ENCODE measurements around the gene RASSF1. TPM values are rescaled to one million over a fixed set of nuclear protein-coding genes. Genes with fewer than 3 reads are reported as not detected.

RASSF1 gene
- total and polyA plus RNA-seq, 2 of the 8 experiments (the other 6 are each of a cell fraction or from before 2014, with no cell fraction given) = 10.3 to 15.7 TPM

DNA sequence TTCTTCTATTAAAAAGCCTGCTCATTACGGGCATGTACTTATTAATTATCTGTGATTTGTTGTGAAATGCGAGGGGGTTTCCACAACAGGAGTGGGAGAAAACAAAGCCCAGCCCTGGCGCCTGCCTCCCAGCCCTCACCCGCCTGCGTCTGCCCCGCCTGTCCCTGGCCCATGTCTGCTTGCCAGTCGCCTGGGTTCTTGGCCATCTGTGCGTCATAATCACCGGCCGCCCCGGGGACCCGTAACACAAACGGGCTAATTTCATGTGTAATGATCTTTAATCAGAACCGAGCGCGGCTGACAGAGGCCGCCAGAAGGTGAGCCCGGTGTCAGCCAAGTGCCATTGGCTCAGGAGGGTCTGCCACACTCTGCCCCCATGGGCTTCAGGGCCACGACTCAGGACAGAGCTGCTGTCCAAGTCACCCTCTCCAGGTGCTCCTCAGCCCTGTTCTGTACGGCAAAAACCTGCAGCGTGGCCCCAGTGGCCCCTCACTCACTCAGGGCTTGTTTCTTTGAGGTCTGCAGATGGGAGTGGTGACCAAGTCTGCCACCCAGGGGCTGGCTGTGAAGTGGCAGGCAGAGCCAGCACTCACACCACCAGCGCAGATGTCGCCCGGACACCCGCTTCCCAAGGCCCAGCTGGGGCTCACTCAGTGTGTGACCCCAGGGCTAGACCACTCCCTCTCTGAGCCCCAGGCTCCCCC lies 47.5 kb upstream of the RASSF1 start:
- H3K4me1 ChIP-seq (replicated peaks in 1 of 4; ENCODE audit: control insufficient read depth in 3 of 4, insufficient read depth in 4 of 4, low read length in 3 of 4) = peaks cover 0 to 2% (median under 1%) of the 10 kb centered on the region in 4 experiments; a peak in 3 of 7 replicates
- WGBS, 2 experiments (ENCODE audit: extremely low coverage in 1 of 2, insufficient coverage in 1 of 2, insufficient read length in 1 of 2, insufficient replicate concordance in 2 of 2, low coverage in 1 of 2, low lambda C conversion rate in 2 of 2, missing lambda C conversion rate in 1 of 2) = 90% methylated on average over 25 of the region's 25 CpGs; no CpG with 5 or more reads in 1 of the 2 experiments
- H2AK5ac ChIP-seq (ENCODE audit: low read depth, low read length) = no peak overlapping the region
- H3K4me2 ChIP-seq (ENCODE audit: insufficient read depth in 1 of 2, low read depth in 2 of 2, low read length in 2 of 2) = no peak overlapping the region
- FAIRE-seq (no peak), DNase-seq (ENCODE audit: low read depth in 1 of 2, low spot score in 2 of 2) (peak in 1 of 2 experiments; percentile 67)
- ChIA-PET POLR2A (ENCODE audit: partially characterized antibody) (no interaction called here), CTCF (ENCODE audit: partially characterized antibody) (interaction anchor here (0.7 to 9.3 kb wide), 15 partner anchors 9 to 183 kb away, joined by 3 to 136 read pairs (median 3); partner anchors contain the start of genes CYB561D2, NPRL2 and ZMYND10)
- no peak overlapping the region for H3K56ac ChIP-seq (replicated peaks; ENCODE audit: insufficient read length, low read depth, low read length)
- H3K4me3 ChIP-seq (ENCODE audit: extremely low read depth in 1 of 4, insufficient read depth in 2 of 4, low read depth in 3 of 4, low read length in 4 of 4) = no peak overlapping the region
- H2BK15ac ChIP-seq (ENCODE audit: low read length) = no peak overlapping the region
- H2BK120ac ChIP-seq (replicated peaks; ENCODE audit: low read depth, low read length) = no peak overlapping the region
- no peak overlapping the region for H2BK5ac ChIP-seq (ENCODE audit: low read depth, low read length)
- H3K27ac ChIP-seq (ENCODE audit: low read depth, low read length) = no peak overlapping the region
- H3K79me1 ChIP-seq (ENCODE audit: low read depth, low read length) = no peaks in the 10 kb centered on the region
- H3K14ac ChIP-seq (ENCODE audit: insufficient read length) = no peak overlapping the region
- no peaks in the 10 kb centered on the region for H3K9me3 ChIP-seq (ENCODE audit: insufficient read depth in 2 of 2, low read depth in 1 of 2, low read length in 1 of 2)
- TF ChIP-seq TCF12 (IDR thresholded peaks at IDR 0.05; ENCODE audit: low read depth, low read length) (no peak), GABPA (IDR thresholded peaks at IDR 0.05; ENCODE audit: borderline replicate concordance, insufficient read depth, low read length) (peak; percentile 45; the same call in 1 of the 2 replicates), RAD21 (IDR thresholded peaks at IDR 0.05 in 1 of 2, conservative IDR thresholded peaks at IDR 0.05 in 1 of 2; ENCODE audit: low read depth in 2 of 2, low read length in 2 of 2) (peak; percentile 65 to 70)
- TF ChIP-seq, protein P1, sequence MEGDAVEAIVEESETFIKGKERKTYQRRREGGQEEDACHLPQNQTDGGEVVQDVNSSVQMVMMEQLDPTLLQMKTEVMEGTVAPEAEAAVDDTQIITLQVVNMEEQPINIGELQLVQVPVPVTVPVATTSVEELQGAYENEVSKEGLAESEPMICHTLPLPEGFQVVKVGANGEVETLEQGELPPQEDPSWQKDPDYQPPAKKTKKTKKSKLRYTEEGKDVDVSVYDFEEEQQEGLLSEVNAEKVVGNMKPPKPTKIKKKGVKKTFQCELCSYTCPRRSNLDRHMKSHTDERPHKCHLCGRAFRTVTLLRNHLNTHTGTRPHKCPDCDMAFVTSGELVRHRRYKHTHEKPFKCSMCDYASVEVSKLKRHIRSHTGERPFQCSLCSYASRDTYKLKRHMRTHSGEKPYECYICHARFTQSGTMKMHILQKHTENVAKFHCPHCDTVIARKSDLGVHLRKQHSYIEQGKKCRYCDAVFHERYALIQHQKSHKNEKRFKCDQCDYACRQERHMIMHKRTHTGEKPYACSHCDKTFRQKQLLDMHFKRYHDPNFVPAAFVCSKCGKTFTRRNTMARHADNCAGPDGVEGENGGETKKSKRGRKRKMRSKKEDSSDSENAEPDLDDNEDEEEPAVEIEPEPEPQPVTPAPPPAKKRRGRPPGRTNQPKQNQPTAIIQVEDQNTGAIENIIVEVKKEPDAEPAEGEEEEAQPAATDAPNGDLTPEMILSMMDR (IDR thresholded peaks at IDR 0.05; ENCODE audit: control extremely low read depth in 1 of 3, insufficient read depth in 1 of 3, low read depth in 1 of 3, low read length in 3 of 3) = peak in 2 of 3 experiments; percentile 72 to 77; a peak in 3 of 4 replicates
- no peak overlapping the region for H4K91ac ChIP-seq (replicated peaks; ENCODE audit: insufficient read length, low read length)
- no peak overlapping the region for H3K23ac ChIP-seq (ENCODE audit: insufficient read length)
- peaks cover 0 to 3% (median 0%) of the 10 kb centered on the region in 4 experiments; a peak in 1 of 7 replicates for H3K27me3 ChIP-seq (replicated peaks in 1 of 4; ENCODE audit: control insufficient read depth in 3 of 4, extremely low read depth in 1 of 4, insufficient read depth in 3 of 4, low read length in 3 of 4)
- no peak overlapping the region for H4K5ac ChIP-seq (ENCODE audit: insufficient read length, low read depth, low read length)
- peak overlapping the region; percentile 6; the same call in 1 of the 2 replicates for H4K8ac ChIP-seq (ENCODE audit: extremely low read depth, insufficient read depth, low read length)
- no peak overlapping the region for H2BK12ac ChIP-seq (ENCODE audit: low read depth, low read length)
- no peak overlapping the region for H2AFZ ChIP-seq (ENCODE audit: low read length)
- no peak overlapping the region for H3K9ac ChIP-seq (replicated peaks in 1 of 4; ENCODE audit: extremely low read depth in 1 of 4, low read depth in 3 of 4, low read length in 3 of 4)
- no peak overlapping the region for H2BK20ac ChIP-seq (ENCODE audit: low read length)
- no peak overlapping the region for H3K18ac ChIP-seq (ENCODE audit: extremely low read depth, low read length)
- no peaks in the 10 kb centered on the region for H3K23me2 ChIP-seq (ENCODE audit: low read depth, low read length)
- peaks cover 0 to 3% of the 10 kb centered on the region in 2 experiments for H4K20me1 ChIP-seq (replicated peaks in 1 of 2; ENCODE audit: control insufficient read depth in 1 of 2, insufficient read depth in 2 of 2, low read length in 2 of 2)
- H3K79me2 ChIP-seq (ENCODE audit: control insufficient read depth in 1 of 2, insufficient read depth in 2 of 2, low read length in 2 of 2) = no peaks in the 10 kb centered on the region
- no peaks in the 10 kb centered on the region for H3K36me3 ChIP-seq (ENCODE audit: control insufficient read depth in 2 of 4, insufficient read depth in 4 of 4, low read length in 3 of 4)
- no peak overlapping the region for H3K4ac ChIP-seq (replicated peaks; ENCODE audit: insufficient read length, low read depth, low read length)

Data from H1 (cell line).